Mucosa of descending colon (tissue), 3 donors: ENCODE data around the gene ETNPPL. TPM values are rescaled to one million over a fixed set of nuclear protein-coding genes. Genes with fewer than 3 reads are reported as not detected.

Experiments
- ATAC-seq: fragments of 200-7000 bp; cut with Tn5 transposase; one replicate; pipeline ENCODE4 v1.9.1; 2020; ENCODE audit warnings: mild to moderate bottlenecking, moderate library complexity
- DNase-seq, 3 donors: peaks; one replicate each; pipeline ENCODE4 v3.0.0-alpha.2; 2020
- H3K36me3 ChIP-seq: fragments of 200-600 bp; one replicate; pipeline ENCODE4 v1.8.0; 2021; ENCODE audit warnings: low read depth, mild to moderate bottlenecking
- H3K4me1 ChIP-seq: fragments of 200-600 bp; one replicate; pipeline ENCODE4 v1.8.0; 2021; ENCODE audit warnings: low read depth, mild to moderate bottlenecking
- H3K4me3 ChIP-seq: fragments of 200-600 bp; one replicate; pipeline ENCODE4 v1.8.0; 2021; ENCODE audit warnings: mild to moderate bottlenecking
- H3K9me3 ChIP-seq: fragments of 200-600 bp; one replicate; pipeline ENCODE4 v1.8.0; 2021; ENCODE audit warnings: mild to moderate bottlenecking
- CTCF ChIP-seq: fragments of 200-600 bp; IDR thresholded peaks from one replicate; pipeline ENCODE4 v1.8.0; 2022; ENCODE audit warnings: antibody characterized with exemption, mild to moderate bottlenecking
- intact Hi-C, 2 donors: fragments of 100-400 bp; cut with DNase I in 1 of 2; cut with micrococcal nuclease in 1 of 2; formaldehyde crosslinking; loops; one replicate each; pipeline versions ENCODE4 v1.11.0 to v1.11.1; 2022; cut with DNase I, micrococcal nuclease
- total RNA-seq, 3 donors: library from RNA; stranded (reverse); fragmentation: NEBNext Ultra II Directional in 2 of 3; extraction: Animal tissue kit (Norgen Biotek cat#: 25700) in 2 of 3; gene quantifications; one replicate each; pipeline versions ENCODE4 v1.2.1 to v1.2.4, GENCODE V29; 2021 to 2023
- donor health status: DM: no; HTN: no; CAD: no; lungs with moderate emphysema.
- donor health status: DM: no; HTN: no; CAD: no.
- donor health status: DM: no; HTN: yes; CAD: no.

ETNPPL gene
- total RNA-seq, 3 donors from 2014 or later = not detected

- no peak for DNase-seq
- no peak for TF ChIP-seq CTCF
- H3K4me3 ChIP-seq = no peak overlapping the region
- ATAC-seq = no peak
- no peaks in the 10 kb centered on the region for H3K36me3 ChIP-seq
- no peaks in the 10 kb centered on the region for H3K9me3 ChIP-seq
- intact Hi-C loops = no loop called here
- H3K4me1 ChIP-seq = no peaks in the 10 kb centered on the region
Measured at GRCh38 chr4:108775921-108776320, 13.1 kb upstream of the ETNPPL start.

GRCh38 chr4:108774809-108775530 lies 12.1 kb upstream of the ETNPPL start:
- H3K36me3 ChIP-seq = no peaks in the 10 kb centered on the region
- H3K4me3 ChIP-seq = no peak overlapping the region
- ATAC-seq (peak; percentile 25), DNase-seq (no peak)
- no peaks in the 10 kb centered on the region for H3K9me3 ChIP-seq
- intact Hi-C loops = no loop called here
- no peak for TF ChIP-seq CTCF
- H3K4me1 ChIP-seq = no peaks in the 10 kb centered on the region

- no peaks in the 10 kb centered on the region for H3K9me3 ChIP-seq
- no peak for DNase-seq
Measured at GRCh38 chr4:108772402-108772801, 9.5 kb upstream of the ETNPPL start.

GRCh38 chr4:108766058-108766457 lies 3.2 kb upstream of the ETNPPL start:
- Histone ChIP-seq H3K4me3 (no peak overlapping the region), H3K4me1 (peaks cover 9% of the 10 kb centered on the region), H3K36me3 (no peaks in the 10 kb centered on the region), H3K9me3 (no peaks in the 10 kb centered on the region)
- no peak for ATAC-seq
- DNase-seq = no peak
- no peak for TF ChIP-seq CTCF
- intact Hi-C loops = no loop called here

More at GRCh38 chr4:108772402-108772801, 9.5 kb upstream of the ETNPPL start:
- Histone ChIP-seq H3K4me3 (no peak overlapping the region), H3K36me3 (no peaks in the 10 kb centered on the region), H3K4me1 (no peaks in the 10 kb centered on the region)
- TF ChIP-seq CTCF = no peak
- intact Hi-C loops = no loop called here
- ATAC-seq = no peak

- DNase-seq (no peak), ATAC-seq (no peak)
- Histone ChIP-seq H3K4me3 (no peak overlapping the region), H3K4me1 (peaks cover 9% of the 10 kb centered on the region), H3K36me3 (no peaks in the 10 kb centered on the region), H3K9me3 (no peaks in the 10 kb centered on the region)
- no peak for TF ChIP-seq CTCF
- intact Hi-C loops = no loop called here
Measured at GRCh38 chr4:108763986-108764385, 1.1 kb upstream of the ETNPPL start.

- intact Hi-C loops = no loop called here
- Histone ChIP-seq H3K4me3 (no peak overlapping the region), H3K9me3 (no peaks in the 10 kb centered on the region), H3K4me1 (peaks cover 9% of the 10 kb centered on the region), H3K36me3 (no peaks in the 10 kb centered on the region)
- ATAC-seq = no peak
- TF ChIP-seq CTCF = no peak
- DNase-seq = no peak
Measured at GRCh38 chr4:108763226-108763593, 357 bp upstream of the ETNPPL start.
